Smooth muscle cell (in vitro differentiated cells): Measurements from ENCODE around the gene TECTA. TPM values are rescaled to one million over a fixed set of nuclear protein-coding genes. Genes with fewer than 3 reads are reported as not detected.

Source experiments
- DNase-seq: peaks from one replicate; lab custom pipeline; 2025; ENCODE audit not compliant: unreplicated experiment; lab: John Stamatoyannopoulos, UW
- H2AFZ ChIP-seq: fragments of 200-600 bp; sonication (generic); 2 replicates; pipeline ENCODE4 v1.6.0; 2016; ENCODE audit warnings: antibody characterized with exemption, low read depth, mild to moderate bottlenecking
- H3F3A ChIP-seq: fragments of 200-600 bp; sonication (generic); 2 replicates; pipeline ENCODE4 v1.6.0; 2017; ENCODE audit warnings: antibody characterized with exemption, low read depth
- H3K27ac ChIP-seq: fragments of 200-600 bp; sonication (generic); 2 replicates; pipeline ENCODE4 v1.5.1; 2016; ENCODE audit warnings: low read depth, mild to moderate bottlenecking
- H3K27me3 ChIP-seq: fragments of 200-600 bp; sonication (generic); 2 replicates; pipeline ENCODE4 v1.6.1; 2016; ENCODE audit warnings: low read depth, mild to moderate bottlenecking
- H3K36me3 ChIP-seq: fragments of 200-600 bp; sonication (generic); 2 replicates; pipeline ENCODE4 v1.5.1; 2016; ENCODE audit warnings: low read depth
- H3K4me1 ChIP-seq: fragments of 200-600 bp; sonication (generic); 2 replicates; pipeline ENCODE4 v1.5.1; 2016; ENCODE audit warnings: low read depth
- H3K4me2 ChIP-seq: fragments of 200-600 bp; sonication (generic); 2 replicates; pipeline ENCODE4 v1.6.0; 2016; ENCODE audit warnings: mild to moderate bottlenecking
- H3K4me3 ChIP-seq: fragments of 200-600 bp; sonication (generic); 2 replicates; pipeline ENCODE4 v1.5.1; 2016; ENCODE audit warnings: mild to moderate bottlenecking
- H3K79me2 ChIP-seq: fragments of 200-600 bp; sonication (generic); 2 replicates; pipeline ENCODE4 v1.6.0; 2016; ENCODE audit warnings: low read depth, mild to moderate bottlenecking
- H3K9ac ChIP-seq: fragments of 200-600 bp; sonication (generic); 2 replicates; pipeline ENCODE4 v1.6.0; 2016; ENCODE audit warnings: low read depth
- H3K9me3 ChIP-seq: fragments of 200-600 bp; sonication (generic); replicated peaks from 2 replicates; pipeline ENCODE4 v1.5.1; 2016; ENCODE audit warnings: low read depth
- H4K20me1 ChIP-seq: fragments of 200-600 bp; sonication (generic); 2 replicates; pipeline ENCODE4 v1.6.0; 2016; ENCODE audit warnings: low read depth
- WGBS: methylation state at CpG from one replicate; pipeline ENCODE4 v1.1.7; 2016; ENCODE audit warnings: low lambda C conversion rate; 5-methylcytosine and 5-hydroxymethylcytosine counted together
- polyA plus RNA-seq: library from polyadenylated mRNA; unstranded; fragments of >200 nt; fragmentation: Nextera tagmentation; extraction: Ambion mirVana; gene quantifications from 2 replicates; pipeline ENCODE4 v1.2.1, GENCODE V29; 2016
- total RNA-seq: library from RNA; depleted of rRNA; stranded (reverse); fragments of >200 nt; gene quantifications from 2 replicates; pipeline ENCODE4 v1.2.3, GENCODE V29; 2014
- TF ChIP-seq, protein P1 (sequence below): fragments of 200-600 bp; sonication (generic); IDR thresholded peaks from 2 replicates; pipeline ENCODE4 v1.5.1; 2017; ENCODE audit warnings: borderline replicate concordance, mild to moderate bottlenecking, antibody characterized with exemption; ENCODE audit not compliant: insufficient read depth, poor library complexity, severe bottlenecking

The TECTA gene
- total and polyA plus RNA-seq, 2 experiments from 2014 or later = 0.59 to 1.5 TPM

DNA sequence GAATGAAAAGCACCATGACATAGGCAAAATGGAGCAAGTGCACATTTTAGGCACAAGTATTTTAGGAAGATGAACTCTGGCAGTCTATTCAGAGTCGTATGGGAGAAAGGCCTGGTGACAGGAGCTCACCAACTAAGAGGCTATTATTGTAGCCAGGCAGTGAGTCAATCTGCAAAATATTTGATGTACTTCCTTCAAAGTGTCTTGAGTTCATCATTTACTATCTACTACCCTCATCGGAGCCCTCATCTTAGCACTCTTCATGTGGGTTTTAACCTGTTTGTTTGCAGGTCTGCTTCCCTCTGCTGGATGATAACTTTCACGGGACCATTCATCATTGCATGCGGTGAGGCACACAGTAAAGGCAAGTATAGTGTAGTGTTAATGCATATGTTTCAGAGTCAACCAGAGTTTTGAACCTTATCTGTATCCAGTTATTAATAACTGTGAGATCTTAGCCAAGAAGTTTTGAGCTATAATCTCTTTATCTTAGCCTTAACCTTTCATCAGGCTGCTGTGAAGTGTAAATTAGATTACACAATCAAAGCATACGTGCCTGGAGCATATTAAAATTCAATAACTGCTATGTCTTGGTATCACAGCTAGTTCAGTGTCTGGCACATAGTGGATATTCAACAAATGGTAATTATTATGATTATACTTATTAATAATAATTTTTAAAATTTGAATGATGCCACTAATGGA, 120.6 kb downstream of the TECTA start:
- Histone ChIP-seq H4K20me1 (no peaks in the 10 kb centered on the region), H3K4me2 (no peak overlapping the region), H3K9ac (no peak overlapping the region), H3K36me3 (no peaks in the 10 kb centered on the region), H3K4me3 (no peak overlapping the region), H3K4me1 (no peaks in the 10 kb centered on the region), H3K9me3 (no peaks in the 10 kb centered on the region), H3F3A (no peaks in the 10 kb centered on the region), H3K79me2 (no peaks in the 10 kb centered on the region), H3K27me3 (no peaks in the 10 kb centered on the region), H2AFZ (no peak overlapping the region), H3K27ac (no peak overlapping the region)
- TF ChIP-seq, protein P1, sequence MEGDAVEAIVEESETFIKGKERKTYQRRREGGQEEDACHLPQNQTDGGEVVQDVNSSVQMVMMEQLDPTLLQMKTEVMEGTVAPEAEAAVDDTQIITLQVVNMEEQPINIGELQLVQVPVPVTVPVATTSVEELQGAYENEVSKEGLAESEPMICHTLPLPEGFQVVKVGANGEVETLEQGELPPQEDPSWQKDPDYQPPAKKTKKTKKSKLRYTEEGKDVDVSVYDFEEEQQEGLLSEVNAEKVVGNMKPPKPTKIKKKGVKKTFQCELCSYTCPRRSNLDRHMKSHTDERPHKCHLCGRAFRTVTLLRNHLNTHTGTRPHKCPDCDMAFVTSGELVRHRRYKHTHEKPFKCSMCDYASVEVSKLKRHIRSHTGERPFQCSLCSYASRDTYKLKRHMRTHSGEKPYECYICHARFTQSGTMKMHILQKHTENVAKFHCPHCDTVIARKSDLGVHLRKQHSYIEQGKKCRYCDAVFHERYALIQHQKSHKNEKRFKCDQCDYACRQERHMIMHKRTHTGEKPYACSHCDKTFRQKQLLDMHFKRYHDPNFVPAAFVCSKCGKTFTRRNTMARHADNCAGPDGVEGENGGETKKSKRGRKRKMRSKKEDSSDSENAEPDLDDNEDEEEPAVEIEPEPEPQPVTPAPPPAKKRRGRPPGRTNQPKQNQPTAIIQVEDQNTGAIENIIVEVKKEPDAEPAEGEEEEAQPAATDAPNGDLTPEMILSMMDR = no peak
- DNase-seq = no peak
- WGBS = 61% methylated on average over 5 of the region's 5 CpGs

GRCh38 chr11:121223161-121223560, 122.1 kb downstream of the TECTA start:
- Histone ChIP-seq H3F3A (no peaks in the 10 kb centered on the region), H3K27me3 (no peaks in the 10 kb centered on the region), H3K36me3 (no peaks in the 10 kb centered on the region), H4K20me1 (no peaks in the 10 kb centered on the region), H3K4me1 (no peaks in the 10 kb centered on the region), H3K9me3 (no peaks in the 10 kb centered on the region), H2AFZ (no peak overlapping the region), H3K4me3 (no peak overlapping the region), H3K9ac (no peak overlapping the region), H3K27ac (no peak overlapping the region), H3K79me2 (no peaks in the 10 kb centered on the region), H3K4me2 (no peak overlapping the region)
- 84% methylated on average over 4 of the region's 4 CpGs for WGBS
- TF ChIP-seq, protein P1 = no peak
- no peak for DNase-seq

GRCh38 chr11:121225382-121225781, 124.3 kb downstream of the TECTA start:
- H2AFZ ChIP-seq = no peak overlapping the region
- DNase-seq = no peak
- no peaks in the 10 kb centered on the region for H3K79me2 ChIP-seq
- WGBS = 84% methylated on average over 4 of the region's 4 CpGs
- TF ChIP-seq, protein P1 = no peak
- H3K4me1 ChIP-seq = no peaks in the 10 kb centered on the region
- H3K9me3 ChIP-seq = no peaks in the 10 kb centered on the region
- no peaks in the 10 kb centered on the region for H4K20me1 ChIP-seq
- H3K4me3 ChIP-seq = no peak overlapping the region
- H3F3A ChIP-seq = no peaks in the 10 kb centered on the region
- no peaks in the 10 kb centered on the region for H3K36me3 ChIP-seq
- H3K27me3 ChIP-seq = no peaks in the 10 kb centered on the region
- H3K27ac ChIP-seq = no peak overlapping the region
- no peak overlapping the region for H3K4me2 ChIP-seq
- H3K9ac ChIP-seq = no peak overlapping the region
